Ishikawa (cell line): ENCODE measurements around the gene ITPR1.

Experiments used
- CEBPB ChIP-seq: IDR thresholded peaks from 2 replicates; pipeline ENCODE4 v1.6.1; 2012
- CREB1 ChIP-seq: IDR thresholded peaks from 2 replicates; pipeline ENCODE4 v1.6.1; 2012; ENCODE audit warnings: low read depth
- EGR1 ChIP-seq: IDR thresholded peaks from 2 replicates; pipeline ENCODE4 v1.6.1; 2012
- EP300 ChIP-seq: IDR thresholded peaks from 2 replicates; pipeline ENCODE4 v1.6.1; 2012; ENCODE audit warnings: borderline replicate concordance
- FOXM1 ChIP-seq: IDR thresholded peaks from 2 replicates; pipeline ENCODE4 v1.6.1; 2012; ENCODE audit warnings: low read depth, borderline replicate concordance
- MAX ChIP-seq: IDR thresholded peaks from 2 replicates; pipeline ENCODE4 v1.6.1; 2012
- NFIC ChIP-seq: IDR thresholded peaks from 2 replicates; pipeline ENCODE4 v1.6.1; 2012
- RAD21 ChIP-seq: IDR thresholded peaks from 2 replicates; pipeline ENCODE4 v1.6.1; 2012; ENCODE audit warnings: low read depth
- TAF1 ChIP-seq: IDR thresholded peaks from 2 replicates; pipeline ENCODE4 v1.6.1; 2012; ENCODE audit warnings: low read depth, mild to moderate bottlenecking
- TCF12 ChIP-seq: IDR thresholded peaks from 2 replicates; pipeline ENCODE4 v1.6.1; 2012; ENCODE audit warnings: low read depth
- TEAD4 ChIP-seq: IDR thresholded peaks from 2 replicates; pipeline ENCODE4 v1.6.1; 2012
- USF1 ChIP-seq: IDR thresholded peaks from 2 replicates; pipeline ENCODE4 v1.6.1; 2012
- YY1 ChIP-seq: IDR thresholded peaks from 2 replicates; pipeline ENCODE4 v1.6.1; 2012; ENCODE audit warnings: low read depth
- ZBTB7A ChIP-seq: IDR thresholded peaks from 2 replicates; pipeline ENCODE4 v1.6.1; 2012; ENCODE audit warnings: low read depth
- TF ChIP-seq, protein P1 (sequence below): IDR thresholded peaks from 2 replicates; pipeline ENCODE4 v1.6.1; 2012; ENCODE audit warnings: low read depth, mild to moderate bottlenecking

ITPR1 gene

DNA sequence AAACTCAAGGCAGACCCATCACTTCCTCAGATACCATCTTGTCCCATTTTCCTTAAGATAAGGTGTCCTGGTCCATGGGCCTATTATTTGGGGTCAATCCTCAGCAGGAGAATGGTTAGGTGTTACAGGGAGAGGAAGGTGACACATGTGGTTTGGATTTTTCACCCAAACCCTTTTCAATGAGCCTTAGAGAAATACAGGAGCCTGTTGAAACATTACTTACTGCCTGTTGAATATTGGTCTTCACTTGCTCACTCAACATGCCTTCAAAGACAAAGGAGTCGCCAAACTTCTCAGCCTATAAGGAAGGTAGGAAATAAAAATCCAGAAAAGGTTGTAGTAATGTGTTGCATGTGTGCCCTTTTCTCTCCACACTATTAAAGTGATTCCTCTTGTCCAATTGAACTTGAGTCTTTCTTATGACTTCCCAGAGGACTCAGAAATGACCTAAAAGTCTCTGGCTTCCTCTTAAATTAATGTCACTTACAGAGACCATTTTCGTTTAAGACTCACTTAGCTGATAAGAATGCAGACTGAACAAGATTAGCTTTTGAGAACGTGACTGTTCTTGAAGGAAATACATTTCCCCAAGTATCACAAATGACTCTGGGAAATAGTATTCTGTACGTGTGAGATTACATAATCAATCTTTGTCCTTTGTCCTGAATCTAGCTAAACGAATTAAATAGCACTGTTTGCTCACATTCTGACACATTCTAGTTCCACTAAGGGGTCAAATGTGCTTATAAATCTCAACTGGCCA is 43.9 kb upstream of the ITPR1 start:
- TF ChIP-seq ZBTB7A: no peak
- TF ChIP-seq NFIC: no peak
- no peak for TF ChIP-seq CEBPB
- no peak for TF ChIP-seq EGR1

GRCh38 chr3:4454142-4454541 is 39.0 kb upstream of the ITPR1 start:
- TF ChIP-seq EGR1 (no peak), TCF12 (no peak), USF1 (no peak), TEAD4 (no peak), RAD21 (no peak), TAF1 (no peak), MAX (no peak), FOXM1 (no peak), CEBPB (no peak), CREB1 (no peak), YY1 (no peak), NFIC (no peak), EP300 (no peak), ZBTB7A (no peak)

DNA sequence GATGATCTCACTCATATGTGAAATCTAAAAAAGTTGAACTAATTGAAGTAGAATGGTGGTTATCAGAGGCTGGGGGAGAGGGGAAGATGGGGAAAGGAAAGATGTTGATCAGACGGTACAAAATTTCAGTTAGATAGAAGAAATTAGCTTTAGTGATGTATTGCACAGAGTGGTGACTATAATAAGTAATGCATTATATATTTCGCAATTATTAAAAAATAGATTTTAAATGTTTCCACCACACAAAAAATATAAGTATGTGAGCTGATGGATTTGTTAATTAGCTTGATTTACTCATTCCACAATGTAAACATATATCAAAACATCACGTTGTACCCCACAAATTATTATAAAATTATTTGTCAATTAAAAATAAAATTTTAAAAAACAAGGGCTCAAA is 34.2 kb upstream of the ITPR1 start:
- TF ChIP-seq NFIC (no peak), TCF12 (no peak), CEBPB (no peak), TEAD4 (no peak), YY1 (no peak), FOXM1 (no peak), MAX (no peak), ZBTB7A (no peak), EGR1 (no peak), RAD21 (no peak), TAF1 (no peak)

DNA sequence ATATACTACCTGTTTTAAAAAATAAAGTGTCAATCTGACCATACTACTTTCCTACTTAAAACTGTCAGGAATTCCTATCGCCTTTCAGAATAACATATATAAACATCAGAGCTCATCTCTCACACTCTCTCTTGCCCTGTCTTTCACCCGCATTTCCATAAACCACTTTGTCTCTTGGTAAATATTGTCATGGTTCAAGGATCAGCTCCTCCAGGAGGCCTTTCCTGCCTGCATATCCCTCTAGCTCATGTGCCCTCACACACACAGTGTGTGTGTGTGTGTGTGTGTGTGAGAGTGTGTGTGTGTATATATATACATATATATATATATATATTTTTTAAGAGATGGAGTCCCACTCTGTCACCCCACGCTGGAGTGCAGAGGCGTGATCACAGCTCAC is 32.8 kb upstream of the ITPR1 start:
- TF ChIP-seq EP300 (no peak), CEBPB (no peak), CREB1 (no peak), EGR1 (no peak), YY1 (no peak), NFIC (no peak), TAF1 (no peak), USF1 (no peak), FOXM1 (no peak), MAX (no peak), ZBTB7A (no peak), TEAD4 (no peak), RAD21 (no peak), TCF12 (no peak)
- TF ChIP-seq, protein P1, sequence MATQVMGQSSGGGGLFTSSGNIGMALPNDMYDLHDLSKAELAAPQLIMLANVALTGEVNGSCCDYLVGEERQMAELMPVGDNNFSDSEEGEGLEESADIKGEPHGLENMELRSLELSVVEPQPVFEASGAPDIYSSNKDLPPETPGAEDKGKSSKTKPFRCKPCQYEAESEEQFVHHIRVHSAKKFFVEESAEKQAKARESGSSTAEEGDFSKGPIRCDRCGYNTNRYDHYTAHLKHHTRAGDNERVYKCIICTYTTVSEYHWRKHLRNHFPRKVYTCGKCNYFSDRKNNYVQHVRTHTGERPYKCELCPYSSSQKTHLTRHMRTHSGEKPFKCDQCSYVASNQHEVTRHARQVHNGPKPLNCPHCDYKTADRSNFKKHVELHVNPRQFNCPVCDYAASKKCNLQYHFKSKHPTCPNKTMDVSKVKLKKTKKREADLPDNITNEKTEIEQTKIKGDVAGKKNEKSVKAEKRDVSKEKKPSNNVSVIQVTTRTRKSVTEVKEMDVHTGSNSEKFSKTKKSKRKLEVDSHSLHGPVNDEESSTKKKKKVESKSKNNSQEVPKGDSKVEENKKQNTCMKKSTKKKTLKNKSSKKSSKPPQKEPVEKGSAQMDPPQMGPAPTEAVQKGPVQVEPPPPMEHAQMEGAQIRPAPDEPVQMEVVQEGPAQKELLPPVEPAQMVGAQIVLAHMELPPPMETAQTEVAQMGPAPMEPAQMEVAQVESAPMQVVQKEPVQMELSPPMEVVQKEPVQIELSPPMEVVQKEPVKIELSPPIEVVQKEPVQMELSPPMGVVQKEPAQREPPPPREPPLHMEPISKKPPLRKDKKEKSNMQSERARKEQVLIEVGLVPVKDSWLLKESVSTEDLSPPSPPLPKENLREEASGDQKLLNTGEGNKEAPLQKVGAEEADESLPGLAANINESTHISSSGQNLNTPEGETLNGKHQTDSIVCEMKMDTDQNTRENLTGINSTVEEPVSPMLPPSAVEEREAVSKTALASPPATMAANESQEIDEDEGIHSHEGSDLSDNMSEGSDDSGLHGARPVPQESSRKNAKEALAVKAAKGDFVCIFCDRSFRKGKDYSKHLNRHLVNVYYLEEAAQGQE: no peak

DNA sequence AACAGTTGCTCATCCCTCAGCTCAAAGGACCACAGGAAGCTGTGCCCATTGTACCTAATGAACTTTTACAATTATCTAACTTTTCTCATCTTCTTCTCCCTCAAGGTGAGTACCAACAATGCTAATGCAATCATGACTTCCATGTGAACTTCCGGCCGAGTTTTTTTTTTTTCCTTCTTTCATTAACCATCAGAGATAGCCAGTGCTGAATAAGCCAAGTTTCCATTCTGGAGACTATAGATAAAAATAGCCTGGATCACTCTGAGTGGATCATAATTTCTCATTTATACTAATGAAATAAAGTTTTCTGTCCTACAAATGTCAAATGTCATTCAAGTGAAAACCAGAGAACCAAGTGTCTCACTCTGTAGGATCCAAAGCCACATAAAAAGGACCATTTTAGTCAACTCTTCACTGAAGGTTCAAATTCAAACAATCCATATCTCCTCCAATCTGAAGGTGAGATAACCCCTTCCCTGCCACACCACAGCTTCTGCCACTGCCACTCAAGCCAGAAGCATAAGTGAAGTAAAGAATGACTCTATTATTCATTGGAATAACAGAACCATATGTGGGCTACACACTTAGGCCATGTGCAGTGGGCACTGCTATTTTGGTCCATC is 31.6 kb upstream of the ITPR1 start:
- TF ChIP-seq MAX: no peak
- TF ChIP-seq USF1: no peak
- no peak for TF ChIP-seq EP300
- TF ChIP-seq, protein P1: no peak
- no peak for TF ChIP-seq EGR1
